Loucy (cell line): ENCODE data around the gene SLC22A16.

ENCODE experiments used
- EZH2phosphoT487 ChIP-seq: fragments of 200-600 bp; IDR thresholded peaks from 2 replicates; pipeline ENCODE4 v1.6.1; 2018; ENCODE audit warnings: antibody characterized with exemption, mild to moderate bottlenecking, moderate library complexity, borderline replicate concordance
- TF ChIP-seq, protein P1 (sequence below): fragments of 200-600 bp; sonication (generic); conservative IDR thresholded peaks from 2 replicates; pipeline ENCODE4 v1.5.1; 2014; ENCODE audit warnings: mild to moderate bottlenecking, antibody characterized with exemption, low read length

DNA sequence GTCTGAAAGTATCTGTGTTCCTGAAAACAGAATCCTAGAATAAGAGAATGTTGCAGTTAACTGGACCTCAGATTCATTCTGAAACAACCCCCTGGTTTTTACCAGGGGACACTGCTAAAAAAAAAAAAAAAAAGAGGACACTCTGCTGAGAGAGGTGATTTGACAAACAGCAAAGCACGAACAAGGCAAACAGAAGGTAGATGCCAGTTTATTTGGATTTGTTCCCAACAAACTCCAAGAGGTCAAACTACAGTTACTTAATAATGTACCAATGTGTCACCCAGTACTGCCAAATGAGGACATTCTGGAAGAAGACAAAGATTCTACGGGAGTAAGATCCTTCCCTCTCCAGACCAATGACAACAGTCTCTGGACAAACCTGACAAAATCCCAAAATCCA, 40.6 kb upstream of the SLC22A16 start:
- TF ChIP-seq, protein P1, sequence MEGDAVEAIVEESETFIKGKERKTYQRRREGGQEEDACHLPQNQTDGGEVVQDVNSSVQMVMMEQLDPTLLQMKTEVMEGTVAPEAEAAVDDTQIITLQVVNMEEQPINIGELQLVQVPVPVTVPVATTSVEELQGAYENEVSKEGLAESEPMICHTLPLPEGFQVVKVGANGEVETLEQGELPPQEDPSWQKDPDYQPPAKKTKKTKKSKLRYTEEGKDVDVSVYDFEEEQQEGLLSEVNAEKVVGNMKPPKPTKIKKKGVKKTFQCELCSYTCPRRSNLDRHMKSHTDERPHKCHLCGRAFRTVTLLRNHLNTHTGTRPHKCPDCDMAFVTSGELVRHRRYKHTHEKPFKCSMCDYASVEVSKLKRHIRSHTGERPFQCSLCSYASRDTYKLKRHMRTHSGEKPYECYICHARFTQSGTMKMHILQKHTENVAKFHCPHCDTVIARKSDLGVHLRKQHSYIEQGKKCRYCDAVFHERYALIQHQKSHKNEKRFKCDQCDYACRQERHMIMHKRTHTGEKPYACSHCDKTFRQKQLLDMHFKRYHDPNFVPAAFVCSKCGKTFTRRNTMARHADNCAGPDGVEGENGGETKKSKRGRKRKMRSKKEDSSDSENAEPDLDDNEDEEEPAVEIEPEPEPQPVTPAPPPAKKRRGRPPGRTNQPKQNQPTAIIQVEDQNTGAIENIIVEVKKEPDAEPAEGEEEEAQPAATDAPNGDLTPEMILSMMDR: no peak
- no peak for TF ChIP-seq EZH2phosphoT487
